ENCODE measurements around the gene NUBP2.

The NUBP2 gene

GRCh38 chr16:1766231-1766630 is 16.5 kb upstream of the NUBP2 start:
- Histone ChIP-seq H3K9me3 (ENCODE audit: severe bottlenecking) (no peaks in the 10 kb centered on the region), H3K27me3 (ENCODE audit: insufficient read depth, low read depth, severe bottlenecking) (no peaks in the 10 kb centered on the region), H3K4me3 (ENCODE audit: low read depth, low read length) (no peak overlapping the region), H3K27ac (no peak overlapping the region), H3K36me3 (peaks cover 73% of the 10 kb centered on the region)
- no peak for TF ChIP-seq CTCF (IDR thresholded peaks at IDR 0.05; ENCODE audit: low read depth, low read length)
- no peak for DNase-seq

GRCh38 chr16:1766701-1767100 is 16.1 kb upstream of the NUBP2 start:
- H3K4me3 ChIP-seq (ENCODE audit: low read depth, low read length), result no peak overlapping the region
- H3K27ac ChIP-seq, result no peak overlapping the region
- TF ChIP-seq CTCF (IDR thresholded peaks at IDR 0.05; ENCODE audit: low read depth, low read length), result no peak
- no peaks in the 10 kb centered on the region for H3K9me3 ChIP-seq (ENCODE audit: severe bottlenecking)
- no peaks in the 10 kb centered on the region for H3K27me3 ChIP-seq (ENCODE audit: insufficient read depth, low read depth, severe bottlenecking)
- no peak for DNase-seq
- H3K36me3 ChIP-seq, result peaks cover 74% of the 10 kb centered on the region

- H3K4me3 ChIP-seq (ENCODE audit: low read depth, low read length), result no peak overlapping the region
- no peaks in the 10 kb centered on the region for H3K9me3 ChIP-seq (ENCODE audit: severe bottlenecking)
- no peaks in the 10 kb centered on the region for H3K27me3 ChIP-seq (ENCODE audit: insufficient read depth, low read depth, severe bottlenecking)
- TF ChIP-seq CTCF (IDR thresholded peaks at IDR 0.05; ENCODE audit: low read depth, low read length), result no peak
- no peak for DNase-seq
- H3K27ac ChIP-seq, result no peak overlapping the region
- peaks cover 80% of the 10 kb centered on the region for H3K36me3 ChIP-seq
Measured at GRCh38 chr16:1767116-1767994, 15.4 kb upstream of the NUBP2 start.

- no peak overlapping the region for H3K4me3 ChIP-seq (ENCODE audit: low read depth, low read length)
- no peak for DNase-seq
- no peaks in the 10 kb centered on the region for H3K27me3 ChIP-seq (ENCODE audit: insufficient read depth, low read depth, severe bottlenecking)
- no peak overlapping the region for H3K27ac ChIP-seq
- H3K9me3 ChIP-seq (ENCODE audit: severe bottlenecking), result no peaks in the 10 kb centered on the region
- peaks cover 78% of the 10 kb centered on the region for H3K36me3 ChIP-seq
- TF ChIP-seq CTCF (IDR thresholded peaks at IDR 0.05; ENCODE audit: low read depth, low read length), result no peak
Measured at GRCh38 chr16:1768061-1768766, 14.5 kb upstream of the NUBP2 start.

GRCh38 chr16:1768767-1769401 is 13.9 kb upstream of the NUBP2 start:
- no peak for DNase-seq
- H3K36me3 ChIP-seq, result peaks cover 75% of the 10 kb centered on the region
- no peak overlapping the region for H3K27ac ChIP-seq
- H3K27me3 ChIP-seq (ENCODE audit: insufficient read depth, low read depth, severe bottlenecking), result no peaks in the 10 kb centered on the region
- no peak overlapping the region for H3K4me3 ChIP-seq (ENCODE audit: low read depth, low read length)
- no peak for TF ChIP-seq CTCF (IDR thresholded peaks at IDR 0.05; ENCODE audit: low read depth, low read length)
- no peaks in the 10 kb centered on the region for H3K9me3 ChIP-seq (ENCODE audit: severe bottlenecking)
